Endometrial microvascular endothelial cells (primary cell): ENCODE measurements around the gene DOCK3. TPM values are rescaled to one million over a fixed set of nuclear protein-coding genes. Genes with fewer than 3 reads are reported as not detected.
"Not testable (repeated sequence)": the region's sequence is repeated elsewhere in the genome, so short reads cannot be mapped to it uniquely, and the experiment has no call there.

ENCODE experiments used
- in situ Hi-C: cut with HindIII; loops from 2 replicates; pipeline ENCODE4 v1.10.0; 2017; ENCODE audit warnings: low sequenced_read_pairs, low pct_unique_long_range_greater_than_20kb; ENCODE audit errors: inconsistent ontology term
- total RNA-seq: library from RNA; depleted of rRNA; stranded (reverse); fragments of >200 nt; gene quantifications from one replicate; pipeline ENCODE4 v1.2.3, GENCODE V29; 2015; ENCODE audit errors: inconsistent ontology term

Gene DOCK3
- total RNA-seq, 1 donor from 2014 or later, result not detected

- in situ Hi-C loops, result no loop called here
These were observed 681.3 kb downstream of the DOCK3 start for GRCh38 chr3:51355891-51356578.

DNA sequence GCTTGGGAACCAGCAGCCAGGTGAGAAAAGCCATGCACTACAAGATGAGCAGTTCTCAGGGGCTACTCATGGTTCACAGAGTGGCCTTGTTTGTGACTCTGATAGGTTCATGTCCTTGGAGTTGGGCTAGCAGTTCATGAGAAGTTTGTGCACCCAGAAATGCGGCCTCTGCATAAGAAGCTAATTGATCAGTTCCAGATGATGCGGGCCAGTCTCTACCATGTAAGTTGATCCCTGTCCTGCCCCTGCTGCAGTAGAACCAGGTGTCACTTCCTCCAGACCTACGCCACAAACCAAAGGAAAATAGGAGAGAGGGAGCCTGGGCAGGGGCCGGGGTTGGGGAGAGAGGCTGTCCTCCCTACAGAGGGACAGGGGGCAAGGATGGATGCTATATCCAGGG, 683.1 kb downstream of the DOCK3 start:
- in situ Hi-C loops, result no loop called here

DNA sequence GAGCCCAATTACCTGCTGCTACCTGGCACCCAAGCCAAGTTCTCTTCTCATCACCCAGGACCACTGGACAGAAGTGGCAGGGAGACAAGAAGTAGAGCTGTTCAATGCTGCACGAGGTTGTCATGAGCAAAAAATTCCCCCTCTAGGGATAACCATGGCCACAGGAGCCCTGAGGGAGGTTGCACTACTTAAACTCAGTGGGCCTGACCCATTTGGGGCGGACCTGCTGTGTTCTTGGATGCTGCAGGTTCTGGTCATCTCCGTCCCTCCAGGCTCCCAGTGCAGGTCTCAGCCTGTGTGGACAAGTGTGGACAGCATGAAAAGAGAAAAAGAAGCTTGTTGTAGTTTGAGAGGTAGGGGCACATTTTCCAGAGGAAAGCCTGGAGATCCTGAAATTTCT, 684.3 kb downstream of the DOCK3 start:
- in situ Hi-C loops, result no loop called here

DNA sequence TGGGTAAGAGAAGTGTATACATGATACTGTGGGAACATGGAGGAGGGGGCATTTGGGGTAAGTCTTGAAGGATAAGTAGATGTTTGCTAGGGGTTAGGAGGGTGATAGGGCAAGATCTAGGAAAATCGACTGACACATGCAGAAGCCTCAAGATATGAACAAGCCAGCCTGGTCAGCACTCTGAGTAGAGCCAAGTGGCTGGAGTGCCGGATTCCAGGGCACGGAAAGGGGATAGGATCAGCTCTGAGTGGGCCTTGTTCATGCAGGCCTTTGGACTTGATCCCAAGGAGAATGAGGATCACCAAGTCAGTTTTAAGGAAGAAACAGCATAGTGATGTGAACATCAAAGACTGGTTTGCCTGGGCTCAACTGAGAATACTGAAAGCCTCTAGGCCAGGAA, 686.1 kb downstream of the DOCK3 start:
- in situ Hi-C loops, result no loop called here

GRCh38 chr3:51361746-51362145, 687.0 kb downstream of the DOCK3 start:
- in situ Hi-C loops, result no loop called here

DNA sequence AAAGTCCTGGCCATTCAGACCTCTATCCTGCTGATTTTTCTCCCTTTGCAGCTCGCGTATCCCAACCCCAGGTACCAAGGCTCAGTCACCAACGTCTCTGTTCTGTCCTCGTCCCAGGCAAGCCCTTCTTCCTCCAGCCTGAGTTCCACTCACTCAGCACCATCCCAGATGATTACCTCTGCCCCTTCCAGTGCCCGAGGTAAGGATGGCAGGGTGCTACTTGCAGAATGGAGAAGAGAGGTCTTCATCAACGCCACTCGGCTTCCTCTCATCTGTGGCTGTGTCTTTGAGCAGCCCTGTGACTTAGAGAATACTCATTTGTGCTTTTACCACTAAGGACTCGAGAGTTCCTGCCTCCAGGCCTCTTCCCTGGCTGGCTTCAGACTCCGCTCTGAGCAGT, 687.7 kb downstream of the DOCK3 start:
- in situ Hi-C loops, result no loop called here

DNA sequence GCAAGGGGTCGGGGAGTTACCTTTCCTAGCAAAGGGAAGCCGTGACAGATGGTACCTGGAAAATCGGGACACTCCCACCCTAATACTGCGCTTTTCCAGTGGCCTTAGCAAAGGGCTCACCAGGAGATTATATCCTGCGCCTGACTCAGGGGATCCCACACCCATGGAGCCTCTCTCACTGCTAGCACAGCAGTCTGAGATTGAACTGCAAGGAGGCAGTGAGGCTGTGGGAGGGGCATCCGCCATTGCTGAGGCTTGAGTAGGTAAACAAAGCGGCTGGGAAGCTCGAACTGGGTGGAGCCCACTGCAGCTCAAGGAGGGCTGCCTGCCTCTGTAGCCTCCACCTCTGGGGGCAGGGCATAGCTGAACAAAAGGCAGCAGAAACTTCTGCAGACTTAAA, 693.5 kb downstream of the DOCK3 start:
- in situ Hi-C loops, result not testable (repeated sequence)

DNA sequence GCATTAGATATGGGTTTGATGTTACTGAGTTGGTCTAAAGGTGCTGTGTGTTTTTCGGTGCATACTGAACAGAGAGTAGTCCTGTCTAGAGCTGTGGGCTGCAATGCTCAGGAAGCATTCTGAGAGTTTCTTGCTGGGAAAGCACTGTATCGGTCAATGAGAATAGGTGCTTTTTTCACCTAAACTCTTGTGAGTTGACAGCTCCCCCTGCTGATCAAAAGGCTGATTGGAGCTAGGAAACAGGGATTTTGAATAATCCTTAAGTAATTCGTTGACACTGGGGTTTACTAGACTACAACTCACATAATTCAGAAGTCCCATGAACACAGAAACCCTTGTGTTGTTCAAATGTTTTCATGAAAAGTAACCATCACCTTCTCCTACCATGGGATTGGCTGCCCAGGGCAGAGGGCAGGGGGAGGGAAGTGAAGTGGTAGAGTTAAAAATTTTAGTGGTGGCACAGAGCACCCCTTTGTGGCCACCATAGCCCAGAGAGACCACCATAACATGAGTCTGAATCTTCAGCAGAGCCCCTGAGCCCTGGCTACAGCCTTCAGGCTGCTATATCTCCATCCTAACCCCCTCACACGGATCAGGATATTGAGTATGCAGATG, 697.3 kb downstream of the DOCK3 start:
- in situ Hi-C loops, result no loop called here

- in situ Hi-C loops, result no loop called here
These were observed 699.1 kb downstream of the DOCK3 start for GRCh38 chr3:51373658-51374421.

DNA sequence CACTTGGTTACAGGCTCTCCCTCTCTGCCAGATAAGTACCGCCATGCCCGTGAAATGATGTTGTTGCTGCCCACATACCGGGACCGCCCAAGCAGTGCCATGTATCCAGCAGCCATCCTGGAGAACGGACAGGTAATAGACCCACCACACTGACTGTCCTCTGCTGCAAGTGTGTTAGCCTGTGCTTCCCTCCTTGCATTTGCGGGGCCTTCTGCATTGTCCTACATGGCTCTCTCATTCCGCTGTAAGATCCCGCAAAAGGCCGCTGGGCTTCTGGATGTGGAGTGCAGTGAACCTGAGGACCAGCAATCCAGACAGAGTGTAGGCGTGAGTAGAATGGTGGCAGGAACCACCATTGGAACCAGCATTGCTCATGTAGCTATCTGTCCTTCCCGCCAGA, 699.7 kb downstream of the DOCK3 start:
- in situ Hi-C loops, result no loop called here

DNA sequence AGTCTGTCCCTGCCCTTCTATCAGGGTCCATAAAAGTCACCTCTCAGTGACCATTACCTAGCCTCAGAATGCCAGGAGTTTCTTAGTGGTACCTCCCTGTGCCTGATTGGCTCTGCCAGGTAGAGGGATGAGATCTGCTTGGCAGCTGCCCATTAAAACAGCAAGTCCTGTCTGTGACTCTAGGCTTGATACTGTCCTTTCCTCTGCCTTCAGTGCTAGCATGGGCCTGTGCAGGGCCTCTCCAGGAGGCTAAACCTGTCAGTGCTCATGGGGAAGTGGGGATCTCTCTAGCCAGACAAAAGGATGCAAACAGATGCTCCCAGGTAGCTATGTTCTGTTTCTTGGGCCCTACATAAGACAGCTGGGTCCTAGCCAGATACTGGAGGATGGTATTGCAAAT, 700.4 kb downstream of the DOCK3 start:
- in situ Hi-C loops, result loop anchor here (25.0 kb wide), 2 partner anchors 263 to 763 kb away; partner anchors contain the start of genes CISH and MAPKAPK3

- in situ Hi-C loops, result loop anchor here (25.0 kb wide), 2 partner anchors 263 to 763 kb away; partner anchors contain the start of genes CISH and MAPKAPK3
These were observed 700.8 kb downstream of the DOCK3 start for GRCh38 chr3:51375571-51375970.

GRCh38 chr3:51378065-51378464, 703.3 kb downstream of the DOCK3 start:
- in situ Hi-C loops, result loop anchor here (25.0 kb wide), 2 partner anchors 266 to 766 kb away; partner anchors contain the start of genes CISH and MAPKAPK3

- in situ Hi-C loops, result loop anchor here (25.0 kb wide), 2 partner anchors 266 to 766 kb away; partner anchors contain the start of genes CISH and MAPKAPK3
These were observed 704.0 kb downstream of the DOCK3 start for GRCh38 chr3:51378726-51379125.

DNA sequence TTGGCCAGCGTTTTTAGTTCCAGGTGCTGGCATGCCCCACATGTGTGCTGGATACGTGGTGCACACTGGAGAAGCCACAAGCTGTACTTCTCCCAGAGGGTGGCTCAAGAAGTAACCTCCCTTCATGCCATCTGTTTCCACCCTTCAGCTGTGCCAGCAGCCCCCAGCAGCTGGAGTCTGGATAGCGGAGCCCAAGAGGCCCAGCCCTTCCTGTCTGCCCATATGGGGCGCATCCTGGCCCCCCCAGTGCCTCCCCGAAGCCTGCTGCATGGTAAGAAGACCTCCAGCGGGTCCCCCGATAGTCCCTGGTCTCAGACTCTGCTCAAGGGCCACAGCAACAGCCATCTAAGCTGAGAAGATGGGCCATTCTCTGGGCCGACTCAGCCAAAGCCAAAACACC, 704.6 kb downstream of the DOCK3 start:
- in situ Hi-C loops, result loop anchor here (25.0 kb wide), 2 partner anchors 267 to 767 kb away; partner anchors contain the start of genes CISH and MAPKAPK3

DNA sequence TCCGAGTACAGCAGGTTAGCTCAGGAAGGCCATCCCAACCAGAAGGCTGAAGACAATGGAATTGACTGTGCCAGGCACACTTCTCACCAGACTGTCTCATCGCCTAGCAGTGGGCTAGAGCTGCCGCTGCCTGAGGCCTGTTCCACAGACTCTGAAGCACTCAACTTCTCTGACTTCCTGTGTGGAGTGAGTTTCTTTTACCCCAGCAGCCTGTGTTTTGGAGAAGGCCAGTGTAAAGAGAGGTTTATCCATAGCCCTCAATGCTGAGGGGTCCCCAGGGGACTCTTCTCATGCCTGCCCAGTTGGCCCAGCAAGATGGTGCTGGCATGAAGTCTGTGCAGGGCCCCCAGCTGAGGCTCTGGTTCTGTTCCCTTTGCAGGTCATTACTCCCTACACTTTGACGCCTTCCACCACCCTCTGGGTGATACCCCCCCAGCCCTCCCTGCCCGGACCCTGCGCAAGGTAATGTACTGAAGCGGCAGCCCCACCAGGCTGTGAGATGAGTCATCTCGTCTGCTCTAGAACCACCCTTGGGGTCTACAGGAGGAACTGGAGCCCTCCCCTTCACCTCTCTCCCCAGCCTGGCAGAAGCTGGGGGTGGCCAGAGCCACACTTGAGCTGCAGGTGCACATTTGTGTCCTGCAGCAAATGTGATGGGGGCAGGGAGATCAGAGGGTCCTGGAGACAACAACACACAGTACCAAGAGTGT, 705.2 kb downstream of the DOCK3 start:
- in situ Hi-C loops, result loop anchor here (25.0 kb wide), 2 partner anchors 268 to 768 kb away; partner anchors contain the start of genes CISH and MAPKAPK3

DNA sequence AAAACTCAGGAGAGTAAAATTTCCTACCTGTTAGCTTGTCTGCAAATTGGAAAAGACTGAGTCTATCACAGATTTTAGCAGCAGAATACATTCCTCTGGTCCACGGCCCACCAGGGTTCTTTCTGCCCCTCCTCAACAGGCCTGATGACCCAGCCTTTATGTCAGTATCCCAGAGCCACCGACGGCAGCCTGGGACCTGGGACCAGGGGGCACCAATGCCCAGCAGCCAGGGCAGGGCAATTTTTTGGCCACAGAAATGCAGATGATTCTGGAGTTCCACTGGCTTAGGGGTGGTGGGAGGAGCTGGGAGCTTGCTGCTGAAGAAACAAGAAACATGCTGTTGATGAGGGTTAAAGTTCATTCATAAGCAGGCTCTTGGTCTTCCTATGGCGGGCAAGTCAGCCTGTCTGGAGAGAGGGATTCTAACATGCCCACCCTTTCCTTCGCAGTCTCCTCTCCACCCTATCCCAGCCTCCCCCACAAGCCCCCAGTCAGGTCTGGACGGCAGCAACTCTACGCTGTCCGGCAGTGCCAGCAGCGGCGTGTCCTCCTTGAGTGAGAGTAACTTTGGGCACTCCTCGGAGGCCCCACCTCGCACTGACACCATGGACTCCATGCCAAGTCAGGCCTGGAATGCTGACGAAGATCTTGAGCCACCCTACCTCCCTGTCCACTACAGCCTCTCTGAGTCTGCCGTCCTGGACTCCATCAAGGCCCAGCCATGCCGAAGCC, 706.0 kb downstream of the DOCK3 start:
- in situ Hi-C loops, result loop anchor here (25.0 kb wide), 2 partner anchors 268 to 768 kb away; partner anchors contain the start of genes CISH and MAPKAPK3

DNA sequence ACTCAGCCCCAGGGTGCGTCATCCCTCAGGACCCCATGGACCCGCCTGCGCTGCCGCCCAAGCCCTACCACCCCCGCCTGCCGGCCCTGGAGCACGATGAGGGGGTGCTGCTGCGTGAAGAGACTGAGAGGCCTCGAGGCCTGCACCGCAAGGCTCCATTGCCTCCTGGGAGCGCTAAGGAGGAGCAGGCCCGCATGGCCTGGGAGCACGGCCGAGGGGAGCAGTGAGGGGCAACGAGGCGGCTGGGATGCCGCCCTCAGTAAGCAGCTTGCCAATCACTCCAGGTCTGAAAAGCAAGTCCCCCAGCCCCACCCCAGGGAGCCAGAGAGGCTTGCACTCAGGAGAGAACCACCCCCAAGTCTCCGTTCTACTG, 706.6 kb downstream of the DOCK3 start:
- in situ Hi-C loops, result loop anchor here (25.0 kb wide), 2 partner anchors 269 to 769 kb away; partner anchors contain the start of genes CISH and MAPKAPK3
